GM18507 (cell line): Measurements from ENCODE around the gene C12orf42.

Experiments
- DNase-seq: peaks from one replicate; pipeline ENCODE4 v3.0.0; 2011; ENCODE audit warnings: low read depth; ENCODE audit not compliant: insufficient read length; ENCODE audit errors: extremely low spot score
- FAIRE-seq: peaks from 2 replicates; lab custom pipeline; 2011; peaks lifted over from hg19 to GRCh38; lab: Jason Lieb, UNC

Gene C12orf42

GRCh38 chr12:103379670-103380069 is 116.1 kb downstream of the C12orf42 start:
- DNase-seq (no peak), FAIRE-seq (no peak)

- FAIRE-seq (no peak), DNase-seq (no peak)
Measured at GRCh38 chr12:103373088-103373523, 122.7 kb downstream of the C12orf42 start.

GRCh38 chr12:103369929-103370328 is 125.8 kb downstream of the C12orf42 start:
- FAIRE-seq: peak; percentile 89

GRCh38 chr12:103368167-103368566 is 127.6 kb downstream of the C12orf42 start:
- no peak for DNase-seq
- FAIRE-seq: no peak

More at GRCh38 chr12:103369929-103370328, 125.8 kb downstream of the C12orf42 start:
- no peak for DNase-seq

- DNase-seq (no peak), FAIRE-seq (no peak)
Measured at GRCh38 chr12:103354403-103354802, 141.4 kb downstream of the C12orf42 start.

- DNase-seq (no peak), FAIRE-seq (no peak)
Measured at GRCh38 chr12:103353913-103354312, 141.9 kb downstream of the C12orf42 start.

- no peak for DNase-seq
- no peak for FAIRE-seq
Measured at GRCh38 chr12:103350116-103350515, 145.7 kb downstream of the C12orf42 start.

- no peak for FAIRE-seq
- DNase-seq: no peak
Measured at GRCh38 chr12:103348935-103349334, 146.8 kb downstream of the C12orf42 start.

- FAIRE-seq (no peak), DNase-seq (no peak)
Measured at GRCh38 chr12:103336940-103337339, 158.8 kb downstream of the C12orf42 start.

- DNase-seq (no peak), FAIRE-seq (no peak)
Measured at GRCh38 chr12:103334466-103334865, 161.3 kb downstream of the C12orf42 start.

GRCh38 chr12:103333676-103334075 is 162.1 kb downstream of the C12orf42 start:
- no peak for DNase-seq
- FAIRE-seq: no peak

- DNase-seq: no peak
Measured at GRCh38 chr12:103331643-103332042, 164.1 kb downstream of the C12orf42 start.

GRCh38 chr12:103330672-103331071 is 165.1 kb downstream of the C12orf42 start:
- no peak for FAIRE-seq

More at GRCh38 chr12:103331643-103332042, 164.1 kb downstream of the C12orf42 start:
- FAIRE-seq: no peak

GRCh38 chr12:103327676-103328075 is 168.1 kb downstream of the C12orf42 start:
- no peak for FAIRE-seq
- DNase-seq: no peak

More at GRCh38 chr12:103330672-103331071, 165.1 kb downstream of the C12orf42 start:
- no peak for DNase-seq

- no peak for DNase-seq
- FAIRE-seq: peak; percentile 31
Measured at GRCh38 chr12:103326190-103326589, 169.6 kb downstream of the C12orf42 start.

GRCh38 chr12:103318566-103318965 is 177.2 kb downstream of the C12orf42 start:
- DNase-seq (no peak), FAIRE-seq (peak; percentile 62)

GRCh38 chr12:103317220-103317619 is 178.5 kb downstream of the C12orf42 start:
- FAIRE-seq: no peak
- no peak for DNase-seq

- DNase-seq: no peak
- no peak for FAIRE-seq
Measured at GRCh38 chr12:103314786-103315185, 181.0 kb downstream of the C12orf42 start.

GRCh38 chr12:103313894-103314293 is 181.9 kb downstream of the C12orf42 start:
- FAIRE-seq: no peak
- DNase-seq: no peak

GRCh38 chr12:103312742-103313354 is 182.9 kb downstream of the C12orf42 start:
- no peak for DNase-seq

GRCh38 chr12:103310546-103311270 is 185.1 kb downstream of the C12orf42 start:
- FAIRE-seq (no peak), DNase-seq (no peak)

More at GRCh38 chr12:103312742-103313354, 182.9 kb downstream of the C12orf42 start:
- no peak for FAIRE-seq
